ENCODE measurements around the gene C11orf97. TPM values are rescaled to one million over a fixed set of nuclear protein-coding genes. Genes with fewer than 3 reads are reported as not detected.

Gene C11orf97
- total RNA-seq, 1 donor from 2014 or later, result not detected

DNA sequence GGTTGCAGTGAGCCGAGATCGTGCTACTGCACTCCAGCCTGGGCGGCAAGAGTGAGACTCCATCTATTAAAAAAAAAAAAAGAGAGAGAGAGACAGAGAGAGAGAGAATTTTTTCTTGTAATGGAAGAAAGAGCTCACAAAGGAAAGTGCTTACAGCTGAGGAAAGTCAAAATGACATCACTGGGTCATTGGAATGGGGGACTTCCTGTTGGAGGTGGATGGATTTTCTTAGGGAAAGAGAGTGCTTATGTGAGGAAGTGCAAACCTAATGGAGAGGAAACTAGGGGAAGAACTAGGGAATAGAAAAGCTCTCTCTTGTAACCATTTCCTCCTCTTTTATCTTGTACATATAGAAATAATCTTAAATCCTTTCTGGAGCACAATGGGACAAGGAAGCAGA is 48.6 kb downstream of the C11orf97 start:
- no peaks in the 10 kb centered on the region for H3K36me3 ChIP-seq (ENCODE audit: insufficient read depth, low read length)
- H2AFZ ChIP-seq (ENCODE audit: low read depth, low read length), result no peak overlapping the region
- peak overlapping the region; percentile 62 for H3K27ac Mint-ChIP-seq (ENCODE audit: unreplicated experiment)
- no peaks in the 10 kb centered on the region for H4K20me1 ChIP-seq (ENCODE audit: insufficient read depth, low read length)
- H3K27me3 Mint-ChIP-seq (ENCODE audit: low read depth, unreplicated experiment), result no peaks in the 10 kb centered on the region
- TF ChIP-seq EZH2 (IDR thresholded peaks at IDR 0.05; ENCODE audit: insufficient read depth, low read length), result no peak
- TF ChIP-seq, protein P1, sequence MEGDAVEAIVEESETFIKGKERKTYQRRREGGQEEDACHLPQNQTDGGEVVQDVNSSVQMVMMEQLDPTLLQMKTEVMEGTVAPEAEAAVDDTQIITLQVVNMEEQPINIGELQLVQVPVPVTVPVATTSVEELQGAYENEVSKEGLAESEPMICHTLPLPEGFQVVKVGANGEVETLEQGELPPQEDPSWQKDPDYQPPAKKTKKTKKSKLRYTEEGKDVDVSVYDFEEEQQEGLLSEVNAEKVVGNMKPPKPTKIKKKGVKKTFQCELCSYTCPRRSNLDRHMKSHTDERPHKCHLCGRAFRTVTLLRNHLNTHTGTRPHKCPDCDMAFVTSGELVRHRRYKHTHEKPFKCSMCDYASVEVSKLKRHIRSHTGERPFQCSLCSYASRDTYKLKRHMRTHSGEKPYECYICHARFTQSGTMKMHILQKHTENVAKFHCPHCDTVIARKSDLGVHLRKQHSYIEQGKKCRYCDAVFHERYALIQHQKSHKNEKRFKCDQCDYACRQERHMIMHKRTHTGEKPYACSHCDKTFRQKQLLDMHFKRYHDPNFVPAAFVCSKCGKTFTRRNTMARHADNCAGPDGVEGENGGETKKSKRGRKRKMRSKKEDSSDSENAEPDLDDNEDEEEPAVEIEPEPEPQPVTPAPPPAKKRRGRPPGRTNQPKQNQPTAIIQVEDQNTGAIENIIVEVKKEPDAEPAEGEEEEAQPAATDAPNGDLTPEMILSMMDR (IDR thresholded peaks at IDR 0.05; ENCODE audit: insufficient read depth, low read depth, low read length), result no peak
- H3K4me1 ChIP-seq (ENCODE audit: insufficient read depth, low read length), result peaks cover 21% of the 10 kb centered on the region
- no peak overlapping the region for H3K4me3 ChIP-seq (ENCODE audit: insufficient read depth, low read depth, low read length)
- no peak for DNase-seq (ENCODE audit: low read depth)
- H3K9ac ChIP-seq (ENCODE audit: low read length), result no peak overlapping the region
- no peak overlapping the region for H3K27ac ChIP-seq (ENCODE audit: low read depth, low read length)
- no peaks in the 10 kb centered on the region for H3K9me3 Mint-ChIP-seq (ENCODE audit: unreplicated experiment)
- no peaks in the 10 kb centered on the region for H3K9me3 ChIP-seq (ENCODE audit: insufficient read depth, low read depth, low read length)
- H3K4me3 Mint-ChIP-seq (ENCODE audit: unreplicated experiment), result no peak overlapping the region
- H3K79me2 ChIP-seq (ENCODE audit: insufficient read depth, low read length), result no peaks in the 10 kb centered on the region
- H3K4me1 Mint-ChIP-seq (ENCODE audit: low read depth, unreplicated experiment), result peaks cover 35% of the 10 kb centered on the region
- no peak for FAIRE-seq
- no peaks in the 10 kb centered on the region for H3K27me3 ChIP-seq (ENCODE audit: insufficient read depth, low read length)
- no peak overlapping the region for H3K4me2 ChIP-seq (ENCODE audit: low read length)
- no peaks in the 10 kb centered on the region for H3K36me3 Mint-ChIP-seq (ENCODE audit: low read depth, unreplicated experiment)

DNA sequence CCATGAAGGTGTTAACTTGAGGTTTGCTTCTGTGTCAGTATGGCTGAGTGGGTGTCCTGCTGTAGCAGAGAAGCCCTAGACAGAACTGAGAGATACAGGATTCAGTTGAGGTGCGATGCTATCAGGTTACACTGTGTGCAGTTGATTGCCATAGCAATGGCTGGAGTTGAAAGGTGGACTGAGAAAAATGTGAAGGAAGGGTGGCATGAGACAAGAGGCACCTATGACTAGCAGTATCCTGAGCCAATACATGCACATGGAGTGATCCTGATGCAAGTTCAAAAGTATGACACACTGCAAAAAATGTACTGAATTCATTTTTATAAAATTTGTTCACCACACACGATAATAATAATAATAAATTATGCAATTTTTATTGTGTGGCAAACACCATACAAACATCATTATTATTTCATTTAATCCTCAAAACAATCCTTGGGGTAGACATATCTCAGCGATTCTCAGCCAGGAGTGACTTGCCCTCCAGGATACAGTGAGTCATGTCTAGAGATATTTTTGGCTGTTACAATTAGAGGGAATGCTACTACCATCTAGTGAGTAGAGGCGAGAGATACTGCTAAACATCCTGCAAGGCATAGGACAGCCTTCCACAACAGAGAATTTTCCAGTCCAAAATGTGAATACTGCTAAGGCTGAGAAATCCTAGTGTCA is 51.1 kb downstream of the C11orf97 start:
- Histone ChIP-seq H4K20me1 (ENCODE audit: insufficient read depth, low read length) (no peaks in the 10 kb centered on the region), H3K9ac (ENCODE audit: low read length) (peak overlapping the region; percentile 41), H3K4me1 (ENCODE audit: insufficient read depth, low read length) (peaks cover 15% of the 10 kb centered on the region), H3K9me3 (ENCODE audit: insufficient read depth, low read depth, low read length) (no peaks in the 10 kb centered on the region), H3K36me3 (ENCODE audit: insufficient read depth, low read length) (no peaks in the 10 kb centered on the region), H3K4me3 (ENCODE audit: insufficient read depth, low read depth, low read length) (no peak overlapping the region), H3K27ac (ENCODE audit: low read depth, low read length) (peak overlapping the region; percentile 32), H3K27me3 (ENCODE audit: insufficient read depth, low read length) (no peaks in the 10 kb centered on the region), H2AFZ (ENCODE audit: low read depth, low read length) (no peak overlapping the region), H3K79me2 (ENCODE audit: insufficient read depth, low read length) (no peaks in the 10 kb centered on the region), H3K4me2 (ENCODE audit: low read length) (peak overlapping the region; percentile 40)
- Mint-ChIP-seq H3K27me3 (ENCODE audit: low read depth, unreplicated experiment) (no peaks in the 10 kb centered on the region), H3K4me3 (ENCODE audit: unreplicated experiment) (no peak overlapping the region), H3K36me3 (ENCODE audit: low read depth, unreplicated experiment) (no peaks in the 10 kb centered on the region), H3K4me1 (ENCODE audit: low read depth, unreplicated experiment) (peaks cover 30% of the 10 kb centered on the region), H3K9me3 (ENCODE audit: unreplicated experiment) (no peaks in the 10 kb centered on the region), H3K27ac (ENCODE audit: unreplicated experiment) (peak overlapping the region; percentile 87)
- FAIRE-seq (peak; percentile 98), DNase-seq (ENCODE audit: low read depth) (peak; percentile 66)
- no peak for TF ChIP-seq EZH2 (IDR thresholded peaks at IDR 0.05; ENCODE audit: insufficient read depth, low read length)
- TF ChIP-seq, protein P1 (IDR thresholded peaks at IDR 0.05; ENCODE audit: insufficient read depth, low read depth, low read length), result peak; percentile 34

GRCh38 chr11:94563848-94564467 is 51.7 kb downstream of the C11orf97 start:
- Histone ChIP-seq H3K27me3 (ENCODE audit: insufficient read depth, low read length) (no peaks in the 10 kb centered on the region), H3K79me2 (ENCODE audit: insufficient read depth, low read length) (no peaks in the 10 kb centered on the region), H3K9me3 (ENCODE audit: insufficient read depth, low read depth, low read length) (no peaks in the 10 kb centered on the region), H3K36me3 (ENCODE audit: insufficient read depth, low read length) (no peaks in the 10 kb centered on the region), H3K27ac (ENCODE audit: low read depth, low read length) (peak overlapping the region; percentile 28), H2AFZ (ENCODE audit: low read depth, low read length) (no peak overlapping the region), H3K4me1 (ENCODE audit: insufficient read depth, low read length) (peaks cover 15% of the 10 kb centered on the region), H4K20me1 (ENCODE audit: insufficient read depth, low read length) (no peaks in the 10 kb centered on the region), H3K4me3 (ENCODE audit: insufficient read depth, low read depth, low read length) (no peak overlapping the region), H3K4me2 (ENCODE audit: low read length) (peak overlapping the region; percentile 40), H3K9ac (ENCODE audit: low read length) (peak overlapping the region; percentile 41)
- Mint-ChIP-seq H3K27ac (ENCODE audit: unreplicated experiment) (no peak overlapping the region), H3K9me3 (ENCODE audit: unreplicated experiment) (no peaks in the 10 kb centered on the region), H3K27me3 (ENCODE audit: low read depth, unreplicated experiment) (no peaks in the 10 kb centered on the region), H3K4me1 (ENCODE audit: low read depth, unreplicated experiment) (peaks cover 30% of the 10 kb centered on the region), H3K4me3 (ENCODE audit: unreplicated experiment) (no peak overlapping the region), H3K36me3 (ENCODE audit: low read depth, unreplicated experiment) (no peaks in the 10 kb centered on the region)
- TF ChIP-seq, protein P1 (IDR thresholded peaks at IDR 0.05; ENCODE audit: insufficient read depth, low read depth, low read length), result no peak
- no peak for TF ChIP-seq EZH2 (IDR thresholded peaks at IDR 0.05; ENCODE audit: insufficient read depth, low read length)
- FAIRE-seq, result no peak
- no peak for DNase-seq (ENCODE audit: low read depth)

All from astrocyte (in vitro differentiated cells and primary cell).